Measurements from ENCODE around the gene DUS2. TPM values are rescaled to one million over a fixed set of nuclear protein-coding genes. Genes with fewer than 3 reads are reported as not detected.

The DUS2 gene
- total RNA-seq, 2 experiments from 2014 or later: 19.9 to 32.4 TPM

DNA sequence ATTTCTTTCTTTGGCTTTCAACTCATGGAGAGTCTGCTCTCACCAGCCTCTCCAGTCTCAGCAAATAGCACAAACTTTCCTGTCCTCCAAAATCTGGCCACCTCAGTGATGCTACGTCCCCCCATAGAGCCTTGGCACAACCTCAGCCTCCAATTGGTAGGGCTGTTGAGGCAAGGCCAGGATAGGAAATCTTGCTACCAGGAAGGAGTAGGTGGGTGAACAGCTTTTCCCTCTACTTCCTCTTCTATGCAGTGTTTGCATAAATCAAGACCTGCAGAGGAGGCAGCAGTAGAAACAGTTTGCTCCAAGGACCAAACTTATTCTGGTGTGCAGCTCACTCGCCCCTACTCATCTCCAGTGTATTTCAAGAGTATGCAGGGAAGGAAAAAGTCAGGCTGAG, 23.1 kb upstream of the DUS2 start:
- peak overlapping the region; percentile 63 for H3K4me2 ChIP-seq (ENCODE audit: low read length)
- DNase-seq (ENCODE audit: low spot score): peak; percentile 76
- H2AFZ ChIP-seq (ENCODE audit: low read length): peak overlapping the region; percentile 84
- no peaks in the 10 kb centered on the region for H3K36me3 ChIP-seq (ENCODE audit: insufficient read depth, low read length)
- peak overlapping the region; percentile 34 for H3K27ac ChIP-seq (ENCODE audit: low read depth, low read length, poor library complexity, severe bottlenecking)
- CTCF ChIA-PET (ENCODE audit: unreplicated experiment): no interaction called here
- no peaks in the 10 kb centered on the region for H4K20me1 ChIP-seq (ENCODE audit: insufficient read depth, low read length)
- POLR2A ChIA-PET: interaction anchor here (0.6 to 3.9 kb wide), 4 partner anchors 8 to 446 kb away, joined by 3 to 21 read pairs (median 5); partner anchors contain the start of genes DDX28 and DUS2
- intact Hi-C loops (cut with micrococcal nuclease; ENCODE audit: unreplicated experiment): no loop called here
- no TSS peak for BruUV-seq (replicated peaks)
- TF ChIP-seq, protein P1, sequence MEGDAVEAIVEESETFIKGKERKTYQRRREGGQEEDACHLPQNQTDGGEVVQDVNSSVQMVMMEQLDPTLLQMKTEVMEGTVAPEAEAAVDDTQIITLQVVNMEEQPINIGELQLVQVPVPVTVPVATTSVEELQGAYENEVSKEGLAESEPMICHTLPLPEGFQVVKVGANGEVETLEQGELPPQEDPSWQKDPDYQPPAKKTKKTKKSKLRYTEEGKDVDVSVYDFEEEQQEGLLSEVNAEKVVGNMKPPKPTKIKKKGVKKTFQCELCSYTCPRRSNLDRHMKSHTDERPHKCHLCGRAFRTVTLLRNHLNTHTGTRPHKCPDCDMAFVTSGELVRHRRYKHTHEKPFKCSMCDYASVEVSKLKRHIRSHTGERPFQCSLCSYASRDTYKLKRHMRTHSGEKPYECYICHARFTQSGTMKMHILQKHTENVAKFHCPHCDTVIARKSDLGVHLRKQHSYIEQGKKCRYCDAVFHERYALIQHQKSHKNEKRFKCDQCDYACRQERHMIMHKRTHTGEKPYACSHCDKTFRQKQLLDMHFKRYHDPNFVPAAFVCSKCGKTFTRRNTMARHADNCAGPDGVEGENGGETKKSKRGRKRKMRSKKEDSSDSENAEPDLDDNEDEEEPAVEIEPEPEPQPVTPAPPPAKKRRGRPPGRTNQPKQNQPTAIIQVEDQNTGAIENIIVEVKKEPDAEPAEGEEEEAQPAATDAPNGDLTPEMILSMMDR (conservative IDR thresholded peaks at IDR 0.05; ENCODE audit: low read length): no peak
- TF ChIP-seq EZH2phosphoT487 (IDR thresholded peaks at IDR 0.05; ENCODE audit: borderline replicate concordance, low read depth, low read length): no peak
- no peaks in the 10 kb centered on the region for H3K9me3 ChIP-seq (ENCODE audit: low read length)
- peaks cover 20% of the 10 kb centered on the region for H3K4me1 ChIP-seq (ENCODE audit: insufficient read depth, low read length, poor library complexity, severe bottlenecking)
- H3K9me2 ChIP-seq (ENCODE audit: insufficient read depth, low read length): no peaks in the 10 kb centered on the region
- no peaks in the 10 kb centered on the region for H3K79me2 ChIP-seq (ENCODE audit: insufficient read depth, low read depth, low read length)
- peak overlapping the region; percentile 14 for H3K4me3 ChIP-seq (ENCODE audit: low read depth, low read length, poor library complexity, severe bottlenecking)

DNA sequence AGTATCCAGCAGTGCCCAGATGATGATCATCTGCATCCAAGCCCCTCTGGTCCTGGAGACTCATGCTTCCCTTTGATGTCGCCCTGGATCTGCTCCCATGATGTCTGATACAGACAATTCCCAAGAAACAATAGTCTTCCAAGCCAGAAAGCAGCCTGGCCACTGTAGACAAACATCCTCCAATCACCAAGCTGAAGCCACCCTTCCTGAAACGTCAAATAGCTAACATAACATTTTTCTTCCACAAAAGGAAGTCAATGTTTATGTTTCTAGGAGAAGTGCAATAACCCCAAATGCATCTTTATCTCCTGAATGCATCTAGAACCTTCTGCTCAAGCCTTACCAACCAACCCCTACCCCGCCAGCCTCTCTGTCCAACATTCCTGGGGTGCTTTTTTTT, 22.6 kb upstream of the DUS2 start:
- Histone ChIP-seq H2AFZ (ENCODE audit: low read length) (peak overlapping the region; percentile 84), H3K27ac (ENCODE audit: low read depth, low read length, poor library complexity, severe bottlenecking) (peak overlapping the region; percentile 34), H4K20me1 (ENCODE audit: insufficient read depth, low read length) (no peaks in the 10 kb centered on the region), H3K9me3 (ENCODE audit: low read length) (no peaks in the 10 kb centered on the region), H3K79me2 (ENCODE audit: insufficient read depth, low read depth, low read length) (no peaks in the 10 kb centered on the region), H3K36me3 (ENCODE audit: insufficient read depth, low read length) (no peaks in the 10 kb centered on the region), H3K4me2 (ENCODE audit: low read length) (peak overlapping the region; percentile 63), H3K4me1 (ENCODE audit: insufficient read depth, low read length, poor library complexity, severe bottlenecking) (peaks cover 20% of the 10 kb centered on the region), H3K4me3 (ENCODE audit: low read depth, low read length, poor library complexity, severe bottlenecking) (peak overlapping the region; percentile 14), H3K9me2 (ENCODE audit: insufficient read depth, low read length) (no peaks in the 10 kb centered on the region)
- no peak for DNase-seq (ENCODE audit: low spot score)
- intact Hi-C loops (cut with micrococcal nuclease; ENCODE audit: unreplicated experiment): no loop called here
- CTCF ChIA-PET (ENCODE audit: unreplicated experiment): no interaction called here
- POLR2A ChIA-PET: interaction anchor here (1.4 to 3.9 kb wide), 3 partner anchors 8 to 22 kb away, joined by 4 to 21 read pairs (median 6); partner anchors contain the start of genes DDX28 and DUS2
- no TSS peak for BruUV-seq (replicated peaks)
- TF ChIP-seq EZH2phosphoT487 (IDR thresholded peaks at IDR 0.05; ENCODE audit: borderline replicate concordance, low read depth, low read length): no peak
- TF ChIP-seq, protein P1 (conservative IDR thresholded peaks at IDR 0.05; ENCODE audit: low read length): no peak

DNA sequence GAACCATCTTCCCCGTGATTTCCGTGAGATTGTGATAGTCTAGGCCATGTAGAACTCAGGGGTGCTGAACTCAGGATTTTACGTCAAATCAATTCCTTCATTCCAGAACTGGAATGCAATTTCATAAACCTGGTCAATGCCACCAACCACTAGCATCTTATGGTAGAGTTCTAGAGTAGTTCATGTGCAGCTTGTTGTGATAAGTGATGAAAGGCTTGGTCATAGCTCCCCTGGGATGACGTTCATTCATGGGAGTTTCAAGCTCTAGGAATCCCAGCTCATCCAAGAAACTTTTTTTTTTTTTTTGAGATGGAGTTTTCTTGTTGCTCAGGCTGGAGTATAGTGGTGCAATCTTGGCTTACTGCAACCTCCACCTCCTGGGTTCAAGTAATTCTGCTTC, 20.1 kb upstream of the DUS2 start:
- TF ChIP-seq, protein P1 (conservative IDR thresholded peaks at IDR 0.05; ENCODE audit: low read length): no peak
- no peak for TF ChIP-seq EZH2phosphoT487 (IDR thresholded peaks at IDR 0.05; ENCODE audit: borderline replicate concordance, low read depth, low read length)
- no TSS peak for BruUV-seq (replicated peaks)

More for the DNA sequence above, 20.1 kb upstream of the DUS2 start:
- no peaks in the 10 kb centered on the region for H3K36me3 ChIP-seq (ENCODE audit: insufficient read depth, low read length)
- CTCF ChIA-PET (ENCODE audit: unreplicated experiment): interaction anchor here (0.6 kb wide), 2 partner anchors 11 to 38 kb away, joined by 3 read pairs; no protein-coding TSS in a partner anchor
- peaks cover 28% of the 10 kb centered on the region for H3K4me1 ChIP-seq (ENCODE audit: insufficient read depth, low read length, poor library complexity, severe bottlenecking)
- intact Hi-C loops (cut with micrococcal nuclease; ENCODE audit: unreplicated experiment): no loop called here
- DNase-seq (ENCODE audit: low spot score): no peak
- no peaks in the 10 kb centered on the region for H3K79me2 ChIP-seq (ENCODE audit: insufficient read depth, low read depth, low read length)
- no peak overlapping the region for H2AFZ ChIP-seq (ENCODE audit: low read length)
- no peak overlapping the region for H3K4me2 ChIP-seq (ENCODE audit: low read length)
- H4K20me1 ChIP-seq (ENCODE audit: insufficient read depth, low read length): no peaks in the 10 kb centered on the region
- H3K9me3 ChIP-seq (ENCODE audit: low read length): no peaks in the 10 kb centered on the region
- POLR2A ChIA-PET: interaction anchor here (0.5 to 1.0 kb wide), 2 partner anchors 21 to 142 kb away, joined by 3 to 4 read pairs; partner anchors contain the start of gene DUS2
- H3K9me2 ChIP-seq (ENCODE audit: insufficient read depth, low read length): no peaks in the 10 kb centered on the region
- H3K4me3 ChIP-seq (ENCODE audit: low read depth, low read length, poor library complexity, severe bottlenecking): no peak overlapping the region
- no peak overlapping the region for H3K27ac ChIP-seq (ENCODE audit: low read depth, low read length, poor library complexity, severe bottlenecking)

Measured in OCI-LY7 (cell line).